HL-60 (cell line): ENCODE measurements around the gene GBA3.

Source experiments
- DNase-seq, 2 experiments: peaks; one replicate each; pipeline ENCODE4 v3.0.0-alpha.2; 2010 to 2020; ENCODE audit warnings: low read depth in 1 of 2, low spot score in 1 of 2
- H3K27ac ChIP-seq: fragments of 250-450 bp; sonication (Bioruptor Pico); replicated peaks from 2 replicates; pipeline ENCODE4 v1.5.1; 2020; ENCODE audit warnings: mild to moderate bottlenecking, moderate library complexity
- H3K27me3 ChIP-seq: fragments of 250-450 bp; sonication (Bioruptor Pico); 2 replicates; pipeline ENCODE4 v1.5.1; 2021; ENCODE audit warnings: mild to moderate bottlenecking, moderate library complexity; ENCODE audit not compliant: insufficient read depth, poor library complexity, severe bottlenecking
- H3K4me3 ChIP-seq: replicated peaks from 2 replicates; pipeline ENCODE4 v1.5.1; 2011; ENCODE audit warnings: mild to moderate bottlenecking, control low read depth, low read length; ENCODE audit not compliant: insufficient read depth
- CTCF ChIP-seq: IDR thresholded peaks from one replicate; pipeline ENCODE4 v1.5.1; 2011; ENCODE audit warnings: low read length, control low read depth, inconsistent platforms; ENCODE audit not compliant: insufficient read depth
- GABPA ChIP-seq: IDR thresholded peaks from 2 replicates; pipeline ENCODE4 v1.6.1; 2012; ENCODE audit warnings: low read depth
- POLR2AphosphoS5 ChIP-seq: IDR thresholded peaks from 2 replicates; pipeline ENCODE4 v1.6.1; 2012; ENCODE audit warnings: low read depth
- REST ChIP-seq: IDR thresholded peaks from 2 replicates; pipeline ENCODE4 v1.6.1; 2012; ENCODE audit warnings: low read depth; ENCODE audit not compliant: insufficient replicate concordance
- SPI1 ChIP-seq: IDR thresholded peaks from 2 replicates; pipeline ENCODE4 v1.6.1; 2012; ENCODE audit warnings: low read depth, mild to moderate bottlenecking, borderline replicate concordance
- long read RNA-seq: library from polyadenylated mRNA; unstranded; transcript quantifications from one replicate; pipeline ENCODE4 v2.0.0, GENCODE V29; 2020

Gene GBA3
- long read RNA-seq: 0 reads

- DNase-seq: no peak
- H3K4me3 ChIP-seq: no peak within 1 kb of the TSS
- H3K27me3 ChIP-seq: no peaks in the 10 kb centered on the region
- H3K27ac ChIP-seq: no peak within 1 kb of the TSS
- no peak for TF ChIP-seq GABPA
- TF ChIP-seq REST: no peak
- TF ChIP-seq POLR2AphosphoS5: no peak
Observed at GRCh38 chr4:22692736-22693135, at the start of gene GBA3. Gene GBA3, plus strand, starts transcription at chr4:22692937.

- Histone ChIP-seq H3K4me3 (no peak overlapping the region), H3K27me3 (no peaks in the 10 kb centered on the region), H3K27ac (no peak overlapping the region)
- TF ChIP-seq CTCF: no peak
- no peak for TF ChIP-seq POLR2AphosphoS5
- TF ChIP-seq SPI1: no peak
- no peak for TF ChIP-seq GABPA
- TF ChIP-seq REST: no peak
- no peak for DNase-seq
Observed at GRCh38 chr4:22643952-22644351, 48.8 kb upstream of the GBA3 start.

- Histone ChIP-seq H3K27me3 (no peaks in the 10 kb centered on the region), H3K4me3 (no peak overlapping the region), H3K27ac (no peak overlapping the region)
- DNase-seq: no peak
- TF ChIP-seq REST (no peak), CTCF (no peak), GABPA (no peak), POLR2AphosphoS5 (no peak), SPI1 (no peak)
Observed at GRCh38 chr4:22645481-22646182, 47.1 kb upstream of the GBA3 start.
